HepG2 (cell line): ENCODE measurements around the gene UAP1L1. TPM values are rescaled to one million over a fixed set of nuclear protein-coding genes. Genes with fewer than 3 reads are reported as not detected.

Experiments
- ARID2 ChIP-seq: sonication (generic); formaldehyde crosslinking; IDR thresholded peaks from 2 replicates; pipeline ENCODE4 v1.8.1; 2022; ENCODE audit warnings: mild to moderate bottlenecking, missing genetic modification reagents, borderline replicate concordance
- BORCS8-MEF2B ChIP-seq: sonication (generic); formaldehyde crosslinking; IDR thresholded peaks from 2 replicates; pipeline ENCODE4 v1.8.0; 2022; ENCODE audit warnings: mild to moderate bottlenecking, missing genetic modification reagents
- CREM ChIP-seq, 2 experiments: sonication (generic) in 1 of 2; formaldehyde crosslinking in 1 of 2; IDR thresholded peaks; 2 replicates each; pipeline versions ENCODE4 v1.4.0 to v1.6.1; 2016 to 2020; ENCODE audit warnings: antibody characterized with exemption in 1 of 2, mild to moderate bottlenecking in 1 of 2, missing genetic modification reagents in 1 of 2
- EZH2 ChIP-seq: conservative IDR thresholded peaks from 2 replicates; pipeline ENCODE4 v1.6.1; 2012; ENCODE audit warnings: mild to moderate bottlenecking, low read depth, low read length, moderate library complexity
- HMGXB4 ChIP-seq, 2 experiments: sonication (generic) in 1 of 2; formaldehyde crosslinking in 1 of 2; IDR thresholded peaks; 2 replicates each; pipeline versions ENCODE4 v1.4.0 to v1.6.1; 2018 to 2020; ENCODE audit warnings: missing genetic modification reagents in 2 of 2, borderline replicate concordance in 1 of 2, low read depth in 1 of 2, mild to moderate bottlenecking in 1 of 2, missing biosample characterization in 1 of 2
- KDM3A ChIP-seq: IDR thresholded peaks from 2 replicates; pipeline ENCODE4 v1.6.1; 2018; ENCODE audit warnings: low read depth, missing compliant biosample characterization
- MED13 ChIP-seq: sonication (generic); formaldehyde crosslinking; IDR thresholded peaks from 2 replicates; pipeline ENCODE4 v1.5.0; 2020; ENCODE audit warnings: missing genetic modification reagents
- NFE2L1 ChIP-seq: sonication (generic); formaldehyde crosslinking; IDR thresholded peaks from 2 replicates; pipeline ENCODE4 v1.4.0; 2020; ENCODE audit warnings: missing genetic modification reagents, mild to moderate bottlenecking, borderline replicate concordance
- RFX5 ChIP-seq: IDR thresholded peaks from 2 replicates; pipeline ENCODE4 v1.6.1; 2011; ENCODE audit warnings: low read depth, low read length, improper control_type of control experiment
- RNF2 ChIP-seq: fragments of 450-650 bp; conservative IDR thresholded peaks from 2 replicates; pipeline ENCODE4 v1.6.1; 2016; ENCODE audit warnings: low read depth
- SNAPC5 ChIP-seq: sonication (generic); formaldehyde crosslinking; IDR thresholded peaks from 2 replicates; pipeline ENCODE4 v1.8.1; 2023; ENCODE audit warnings: mild to moderate bottlenecking, missing genetic modification reagents, borderline replicate concordance
- ZFY ChIP-seq: sonication (generic); formaldehyde crosslinking; IDR thresholded peaks from 2 replicates; pipeline ENCODE4 v1.4.0; 2020; ENCODE audit warnings: missing genetic modification reagents
- ZNF251 ChIP-seq: sonication (generic); formaldehyde crosslinking; IDR thresholded peaks from 2 replicates; pipeline ENCODE4 v1.9.0; 2021; ENCODE audit warnings: mild to moderate bottlenecking, missing genetic modification reagents
- ZNF44 ChIP-seq: sonication (generic); formaldehyde crosslinking; IDR thresholded peaks from 2 replicates; pipeline ENCODE4 v1.5.1; 2020; ENCODE audit warnings: mild to moderate bottlenecking, missing genetic modification reagents
- ZSCAN9 ChIP-seq: IDR thresholded peaks from 2 replicates; pipeline ENCODE4 v1.6.1; 2016; ENCODE audit warnings: borderline replicate concordance
- polyA plus RNA-seq, 8 experiments: library from polyadenylated mRNA; depleted of rRNA in 3 of 8; stranded (reverse) in 7 of 8; unstranded in 1 of 8; fragments of >200 nt; fragmentation: Illumina TruSeq in 4 of 8; extraction: Trizol in 4 of 8; gene quantifications; 2 replicates each; pipeline versions ENCODE4 v1.2.1 to v1.2.3, GENCODE V29; 2011 to 2016; ENCODE audit warnings: low read depth in 4 of 8, missing spikeins in 1 of 8, mixed read lengths in 1 of 8; ENCODE audit not compliant: insufficient read depth in 1 of 8
- total RNA-seq, 5 experiments: library from RNA; depleted of rRNA; stranded (reverse); fragments of >200 nt; fragmentation: Illumina TruSeq; extraction: Trizol; gene quantifications; 2 replicates each; pipeline ENCODE4 v1.2.3, GENCODE V29; 2016; ENCODE audit warnings: low read depth in 1 of 5
- TF ChIP-seq, protein P1 (sequence below): sonication (generic); formaldehyde crosslinking; IDR thresholded peaks from 2 replicates; pipeline ENCODE4 v1.5.0; 2020; ENCODE audit warnings: mild to moderate bottlenecking, missing genetic modification reagents, borderline replicate concordance
- TF ChIP-seq, protein P2 (sequence below): sonication (generic); formaldehyde crosslinking; IDR thresholded peaks from 2 replicates; pipeline ENCODE4 v1.4.0; 2020; ENCODE audit warnings: missing genetic modification reagents, borderline replicate concordance

Gene UAP1L1
- total and polyA plus RNA-seq, 2 of the 13 experiments (the other 11 are each of a cell fraction or from before 2014, with no cell fraction given), result 5.4 to 6.4 TPM

DNA sequence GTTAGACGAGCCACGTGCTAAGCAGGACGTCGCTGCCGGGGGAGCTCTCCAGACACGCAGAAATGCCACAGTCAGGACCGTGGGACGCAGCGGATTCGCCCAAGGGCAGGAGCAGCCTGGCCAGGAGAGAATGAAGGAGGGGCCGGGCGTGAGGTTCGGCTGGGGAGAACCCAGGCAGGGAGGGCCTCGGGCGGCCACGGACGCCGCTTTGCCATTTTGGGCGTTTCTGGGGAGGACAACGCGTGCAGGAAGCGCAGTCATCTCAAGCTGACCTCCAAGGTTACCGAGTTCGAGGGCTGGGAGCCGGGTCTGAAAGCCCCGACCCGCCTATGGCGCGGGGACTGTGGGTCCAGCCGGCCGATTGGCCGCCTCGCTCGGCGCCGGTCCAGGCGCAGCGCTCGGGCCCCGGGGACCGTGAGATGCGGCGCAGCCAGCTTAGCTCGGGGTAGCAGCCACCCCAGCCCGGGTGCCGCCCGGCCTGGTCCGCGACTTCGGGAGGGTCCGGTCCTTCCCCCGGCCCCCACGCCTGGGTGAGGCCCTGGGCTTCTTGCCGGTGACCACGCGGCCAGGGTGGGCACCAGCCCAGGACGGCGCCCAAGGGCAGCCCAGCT is 8.7 kb downstream of the UAP1L1 start (continued):
- no peak for TF ChIP-seq EZH2
- no peak for TF ChIP-seq NFE2L1
- TF ChIP-seq ZFY (CRISPR knock-in tag), result no peak
- TF ChIP-seq RFX5, result no peak
- TF ChIP-seq, protein P1, sequence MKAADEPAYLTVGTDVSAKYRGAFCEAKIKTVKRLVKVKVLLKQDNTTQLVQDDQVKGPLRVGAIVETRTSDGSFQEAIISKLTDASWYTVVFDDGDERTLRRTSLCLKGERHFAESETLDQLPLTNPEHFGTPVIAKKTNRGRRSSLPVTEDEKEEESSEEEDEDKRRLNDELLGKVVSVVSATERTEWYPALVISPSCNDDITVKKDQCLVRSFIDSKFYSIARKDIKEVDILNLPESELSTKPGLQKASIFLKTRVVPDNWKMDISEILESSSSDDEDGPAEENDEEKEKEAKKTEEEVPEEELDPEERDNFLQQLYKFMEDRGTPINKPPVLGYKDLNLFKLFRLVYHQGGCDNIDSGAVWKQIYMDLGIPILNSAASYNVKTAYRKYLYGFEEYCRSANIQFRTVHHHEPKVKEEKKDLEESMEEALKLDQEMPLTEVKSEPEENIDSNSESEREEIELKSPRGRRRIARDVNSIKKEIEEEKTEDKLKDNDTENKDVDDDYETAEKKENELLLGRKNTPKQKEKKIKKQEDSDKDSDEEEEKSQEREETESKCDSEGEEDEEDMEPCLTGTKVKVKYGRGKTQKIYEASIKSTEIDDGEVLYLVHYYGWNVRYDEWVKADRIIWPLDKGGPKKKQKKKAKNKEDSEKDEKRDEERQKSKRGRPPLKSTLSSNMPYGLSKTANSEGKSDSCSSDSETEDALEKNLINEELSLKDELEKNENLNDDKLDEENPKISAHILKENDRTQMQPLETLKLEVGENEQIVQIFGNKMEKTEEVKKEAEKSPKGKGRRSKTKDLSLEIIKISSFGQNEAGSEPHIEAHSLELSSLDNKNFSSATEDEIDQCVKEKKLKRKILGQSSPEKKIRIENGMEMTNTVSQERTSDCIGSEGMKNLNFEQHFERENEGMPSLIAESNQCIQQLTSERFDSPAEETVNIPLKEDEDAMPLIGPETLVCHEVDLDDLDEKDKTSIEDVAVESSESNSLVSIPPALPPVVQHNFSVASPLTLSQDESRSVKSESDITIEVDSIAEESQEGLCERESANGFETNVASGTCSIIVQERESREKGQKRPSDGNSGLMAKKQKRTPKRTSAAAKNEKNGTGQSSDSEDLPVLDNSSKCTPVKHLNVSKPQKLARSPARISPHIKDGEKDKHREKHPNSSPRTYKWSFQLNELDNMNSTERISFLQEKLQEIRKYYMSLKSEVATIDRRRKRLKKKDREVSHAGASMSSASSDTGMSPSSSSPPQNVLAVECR (CRISPR knock-in tag), result no peak
- no peak for TF ChIP-seq SNAPC5
- no peak for TF ChIP-seq CREM (IDR thresholded peaks at IDR 0.05)
- TF ChIP-seq CREM (CRISPR knock-in tag; IDR thresholded peaks at IDR 0.05), result no peak
- no peak for TF ChIP-seq KDM3A (CRISPR knock-in tag)
- TF ChIP-seq MED13 (CRISPR knock-in tag), result no peak; the same call in 1 of the 2 replicates
- TF ChIP-seq, protein P2, sequence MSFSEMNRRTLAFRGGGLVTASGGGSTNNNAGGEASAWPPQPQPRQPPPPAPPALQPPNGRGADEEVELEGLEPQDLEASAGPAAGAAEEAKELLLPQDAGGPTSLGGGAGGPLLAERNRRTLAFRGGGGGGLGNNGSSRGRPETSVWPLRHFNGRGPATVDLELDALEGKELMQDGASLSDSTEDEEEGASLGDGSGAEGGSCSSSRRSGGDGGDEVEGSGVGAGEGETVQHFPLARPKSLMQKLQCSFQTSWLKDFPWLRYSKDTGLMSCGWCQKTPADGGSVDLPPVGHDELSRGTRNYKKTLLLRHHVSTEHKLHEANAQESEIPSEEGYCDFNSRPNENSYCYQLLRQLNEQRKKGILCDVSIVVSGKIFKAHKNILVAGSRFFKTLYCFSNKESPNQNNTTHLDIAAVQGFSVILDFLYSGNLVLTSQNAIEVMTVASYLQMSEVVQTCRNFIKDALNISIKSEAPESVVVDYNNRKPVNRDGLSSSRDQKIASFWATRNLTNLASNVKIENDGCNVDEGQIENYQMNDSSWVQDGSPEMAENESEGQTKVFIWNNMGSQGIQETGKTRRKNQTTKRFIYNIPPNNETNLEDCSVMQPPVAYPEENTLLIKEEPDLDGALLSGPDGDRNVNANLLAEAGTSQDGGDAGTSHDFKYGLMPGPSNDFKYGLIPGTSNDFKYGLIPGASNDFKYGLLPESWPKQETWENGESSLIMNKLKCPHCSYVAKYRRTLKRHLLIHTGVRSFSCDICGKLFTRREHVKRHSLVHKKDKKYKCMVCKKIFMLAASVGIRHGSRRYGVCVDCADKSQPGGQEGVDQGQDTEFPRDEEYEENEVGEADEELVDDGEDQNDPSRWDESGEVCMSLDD (CRISPR knock-in tag), result 0 out of 2 replicates have a peak, but pooled peaks have one; percentile 22
- TF ChIP-seq HMGXB4 (CRISPR knock-in tag; IDR thresholded peaks at IDR 0.05; ENCODE audit: borderline replicate concordance in 1 of 2, low read depth in 1 of 2), result peak in 1 of 2 experiments; percentile 48; a peak in 2 of 4 replicates
- TF ChIP-seq ZSCAN9 (CRISPR knock-in tag), result no peak
- peak; percentile 14; the same call in 1 of the 2 replicates for TF ChIP-seq BORCS8-MEF2B (CRISPR knock-in tag)
- no peak for TF ChIP-seq RNF2
- TF ChIP-seq ZNF251 (CRISPR knock-in tag), result 0 out of 2 replicates have a peak, but pooled peaks have one; percentile 32
- TF ChIP-seq ARID2, result 0 out of 2 replicates have a peak, but pooled peaks have one; percentile 14
- no peak; the same call in 1 of the 2 replicates for TF ChIP-seq ZNF44 (CRISPR knock-in tag)
